Heart left ventricle (tissue), 16 donors: Measurements from ENCODE around the gene STEAP4. TPM values are rescaled to one million over a fixed set of nuclear protein-coding genes. Genes with fewer than 3 reads are reported as not detected.
A peak's percentile ranks its signal among the peaks of the same experiment; 100 is the strongest.
"Not testable (repeated sequence)": the region's sequence is repeated elsewhere in the genome, so short reads cannot be mapped to it uniquely, and the experiment has no call there.

ENCODE experiments used
- ATAC-seq, 4 donors: fragments of 200-7000 bp; cut with Tn5 transposase; one replicate each; pipeline ENCODE4 v1.9.1; 2020 to 2022; ENCODE audit warnings: moderate library complexity in 4 of 4, mild to moderate bottlenecking in 3 of 4, moderate number of reproducible peaks in 1 of 4
- DNase-seq, 5 donors: peaks; one replicate each; pipeline ENCODE4 v3.0.0-alpha.2; 2020
- H3K27ac ChIP-seq, 12 donors: fragments of 200-600 bp; sonication (generic) in 4 of 12; one replicate each; pipeline versions ENCODE4 v1.5.0 to v1.8.0; 2016 to 2022; ENCODE audit warnings: mild to moderate bottlenecking in 2 of 12
- H3K27me3 ChIP-seq, 9 donors: fragments of 200-600 bp; sonication (generic) in 2 of 9; one replicate each; pipeline versions ENCODE4 v1.5.1 to v1.8.0; 2016 to 2022; ENCODE audit warnings: mild to moderate bottlenecking in 3 of 9
- H3K36me3 ChIP-seq, 9 donors: fragments of 200-600 bp; sonication (generic) in 2 of 9; one replicate each; pipeline versions ENCODE4 v1.5.0 to v1.8.0; 2018 to 2022; ENCODE audit warnings: mild to moderate bottlenecking in 2 of 9
- H3K4me1 ChIP-seq, 12 donors: fragments of 200-600 bp; sonication (generic) in 4 of 12; one replicate each; pipeline versions ENCODE4 v1.5.0 to v1.8.0; 2016 to 2022; ENCODE audit warnings: mild to moderate bottlenecking in 3 of 12
- H3K4me3 ChIP-seq, 12 donors: fragments of 200-600 bp; sonication (generic) in 4 of 12; one replicate each; pipeline versions ENCODE4 v1.5.0 to v1.8.0; 2017 to 2022; ENCODE audit warnings: mild to moderate bottlenecking in 9 of 12, moderate library complexity in 4 of 12
- H3K9me3 ChIP-seq, 12 donors: fragments of 200-600 bp; sonication (generic) in 4 of 12; one replicate each; pipeline versions ENCODE4 v1.5.0 to v1.8.0; 2016 to 2022; ENCODE audit warnings: mild to moderate bottlenecking in 1 of 12
- CTCF ChIP-seq, 12 donors: fragments of 200-600 bp; sonication (generic) in 4 of 12; IDR thresholded peaks; one replicate each; pipeline versions ENCODE4 v1.5.0 to v1.8.0; 2018 to 2022; ENCODE audit warnings: antibody characterized with exemption in 12 of 12, mild to moderate bottlenecking in 5 of 12
- POLR2A ChIP-seq, 2 donors: fragments of 450-650 bp; IDR thresholded peaks; one replicate each; pipeline ENCODE4 v1.6.1; 2017; ENCODE audit warnings: antibody characterized with exemption in 2 of 2, mild to moderate bottlenecking in 2 of 2, moderate library complexity in 2 of 2
- WGBS, 4 donors: extraction: QIAGEN DNeasy Blood & Tissue Kit in 2 of 4; methylation state at CpG; one replicate each; pipeline versions ENCODE4 v1.1.5 to v1.1.7; 2013 to 2018; 5-methylcytosine and 5-hydroxymethylcytosine counted together
- intact Hi-C, 10 donors: fragments of 100-400 bp; cut with DNase I; formaldehyde crosslinking; loops; one replicate each; pipeline versions ENCODE4 v1.11.1 to v1.14.2; 2022
- polyA plus RNA-seq, 2 donors: library from polyadenylated mRNA; stranded (reverse); fragments of 200-250 nt; gene quantifications; one replicate each; pipeline ENCODE4 v1.2.3, GENCODE V29; 2013
- total RNA-seq, 9 donors: library from RNA; depleted of rRNA in 2 of 9; stranded (reverse); fragments of >200 nt in 2 of 9; fragmentation: NEBNext Ultra II Directional in 3 of 9; extraction: Animal tissue kit (Norgen Biotek cat#: 25700) in 3 of 9; gene quantifications; one replicate each; pipeline versions ENCODE4 v1.1.0 to v1.2.4, GENCODE V29; 2016 to 2023
- donor health status: ischemic (EF 13 %, LVEDD 7.1; RV severe dilation, severe dysfunction).
- donor health status: healthy with polysubstance abuse.
- donor health status: DM: no; HTN: yes; CAD: no.
- donor health status: DM: no; HTN: no; CAD: no.
- donor health status: ischemic (EF 25% LVEDD 6.9; RV normal size, moderate dysfunction).
- donor health status: ischemic (EF 25% LVEDD 5.7; RV mildly dilated, moderate dysfunction).
- donor health status: healthy.
- donor health status: DM: yes; HTN: yes; CAD: no.
- donor health status: ischemic (EF 35%, LVEDD 5.7; RV mildly dilated, moderate dysfunction).
- donor health status: nonischemic (EF 11% LVEDD 7.7; RV severe dilation, severe dysfunction).
- donor health status: DM: yes; HTN: yes; CAD: no.
- donor health status: PGD.
- donor health status: ischemic (EF 29% LVEDD 5.4; RV normal size, mild dysfunction).
- donor health status: nonischemic (EF 23%, LVEDD 6.1; RV moderate dilation, normal function).

Gene STEAP4
- total and polyA plus RNA-seq, 11 donors = 6.8 to 47.1 (median 19.0) TPM

- TF ChIP-seq CTCF (IDR thresholded peaks at IDR 0.05) (no peak), POLR2A (IDR thresholded peaks at IDR 0.05) (no peak)
- H3K9me3 ChIP-seq = no peaks in the 10 kb centered on the region
- peaks cover 0 to 29% (median 0%) of the 10 kb centered on the region in 9 donors for H3K36me3 ChIP-seq
- intact Hi-C loops = no loop called here
- DNase-seq (no peak), ATAC-seq (peak in 2 of 4 donors; percentile 78 to 84)
- peaks cover 0 to 14% (median 0%) of the 10 kb centered on the region in 12 donors for H3K4me1 ChIP-seq
- H3K27ac ChIP-seq = no peak overlapping the region
- H3K27me3 ChIP-seq = no peaks in the 10 kb centered on the region
- no peak overlapping the region for H3K4me3 ChIP-seq
- 63 to 88% (median 73%) methylated on average over 1 of the region's 1 CpG for WGBS, 4 donors
Observed at GRCh38 chr7:88278881-88279280, 27.8 kb downstream of the STEAP4 start.

DNA sequence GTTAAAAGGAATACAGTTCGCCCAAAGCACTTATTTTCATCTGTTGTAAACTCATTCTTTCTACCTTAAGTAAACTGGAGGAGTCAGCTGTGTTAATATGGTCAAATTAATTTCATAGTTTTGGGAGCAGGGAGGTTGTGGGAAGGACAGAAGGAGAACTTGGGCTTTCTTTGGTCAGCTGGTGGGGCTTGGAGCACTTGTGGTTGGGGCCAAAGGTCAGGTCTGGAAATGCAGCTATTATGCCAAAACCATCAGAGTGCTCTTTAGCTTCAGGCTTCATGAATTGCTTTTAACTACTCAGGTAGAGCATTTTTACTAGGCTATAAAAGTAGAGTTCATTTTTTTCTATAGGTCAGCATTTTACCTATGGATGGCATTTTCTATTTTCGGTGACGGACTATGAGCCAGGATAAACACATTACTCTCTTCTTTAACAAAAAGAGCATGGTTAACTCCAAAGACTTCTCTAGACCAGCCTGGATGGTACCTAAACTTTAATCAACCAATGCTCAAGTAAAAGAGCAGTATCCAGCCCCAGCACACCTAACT is 30.0 kb downstream of the STEAP4 start:
- 87 to 90% (median 88%) methylated on average over 3 of the region's 3 CpGs for WGBS, 4 donors
- DNase-seq = no peak
- H3K27ac ChIP-seq = no peak overlapping the region
- no peak overlapping the region for H3K4me3 ChIP-seq
- ATAC-seq = no peak
- TF ChIP-seq POLR2A (IDR thresholded peaks at IDR 0.05) = no peak
- TF ChIP-seq CTCF (IDR thresholded peaks at IDR 0.05) = no peak
- intact Hi-C loops = no loop called here
- peaks cover 0 to 14% (median 0%) of the 10 kb centered on the region in 12 donors for H3K4me1 ChIP-seq
- H3K9me3 ChIP-seq = no peaks in the 10 kb centered on the region
- no peaks in the 10 kb centered on the region for H3K27me3 ChIP-seq
- H3K36me3 ChIP-seq = peaks cover 0 to 15% (median 0%) of the 10 kb centered on the region in 9 donors

DNA sequence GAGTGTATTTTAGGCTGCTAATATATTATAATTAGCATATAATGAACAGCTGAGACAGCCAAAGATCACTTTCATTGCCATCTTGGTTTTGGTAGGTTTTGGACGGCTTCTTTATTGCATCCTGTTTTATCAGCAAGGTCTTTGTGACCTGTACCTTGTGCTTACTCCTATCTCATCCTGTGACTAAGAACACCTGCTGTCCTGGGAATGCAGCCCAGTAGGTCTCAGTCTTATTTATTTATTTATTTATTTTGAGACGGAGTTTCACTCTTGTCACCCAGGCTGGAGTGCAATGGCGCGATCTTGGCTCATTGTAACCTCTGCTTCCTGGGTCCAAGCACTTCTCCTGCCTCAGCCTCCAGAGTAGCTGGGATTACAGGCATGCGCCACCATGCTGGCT is 31.8 kb downstream of the STEAP4 start:
- DNase-seq, ATAC-seq, intact Hi-C loops, H3K9me3 ChIP-seq, H3K36me3 ChIP-seq, H3K27me3 ChIP-seq, H3K4me3 ChIP-seq, H3K27ac ChIP-seq: not testable (repeated sequence)
- peaks cover 0 to 14% (median 0%) of the 10 kb centered on the region in 12 donors for H3K4me1 ChIP-seq
- 67 to 79% (median 71%) methylated on average over 5 of the region's 5 CpGs for WGBS, 4 donors

GRCh38 chr7:88269586-88269985 is 37.1 kb downstream of the STEAP4 start:
- Histone ChIP-seq H3K36me3 (no peaks in the 10 kb centered on the region), H3K4me1 (peaks cover 0 to 21% (median 0%) of the 10 kb centered on the region in 12 donors), H3K27ac (no peak overlapping the region), H3K27me3 (no peaks in the 10 kb centered on the region), H3K4me3 (no peak overlapping the region), H3K9me3 (no peaks in the 10 kb centered on the region)
- DNase-seq = no peak
- WGBS, 4 donors = 83 to 89% (median 85%) methylated on average over 3 of the region's 3 CpGs
- intact Hi-C loops = no loop called here
- no peak for TF ChIP-seq POLR2A (IDR thresholded peaks at IDR 0.05)
- TF ChIP-seq CTCF (IDR thresholded peaks at IDR 0.05) = no peak
- no peak for ATAC-seq

- intact Hi-C loops = no loop called here
- ATAC-seq = peak in 3 of 4 donors; percentile 33 to 72 (median 48)
- H3K27ac ChIP-seq = no peak overlapping the region
Observed at GRCh38 chr7:88268858-88269257, 37.8 kb downstream of the STEAP4 start.

More at GRCh38 chr7:88268858-88269257, 37.8 kb downstream of the STEAP4 start:
- WGBS, 4 donors = 31 to 59% (median 43%) methylated on average over 2 of the region's 2 CpGs
- TF ChIP-seq CTCF (IDR thresholded peaks at IDR 0.05) (no peak), POLR2A (IDR thresholded peaks at IDR 0.05) (no peak)
- Histone ChIP-seq H3K36me3 (no peaks in the 10 kb centered on the region), H3K4me1 (peaks cover 0 to 22% (median 0%) of the 10 kb centered on the region in 12 donors), H3K4me3 (no peak overlapping the region), H3K9me3 (no peaks in the 10 kb centered on the region), H3K27me3 (no peaks in the 10 kb centered on the region)
- no peak for DNase-seq
